RPMI7951 (cell line): ENCODE measurements around the gene XRCC4. TPM values are rescaled to one million over a fixed set of nuclear protein-coding genes. Genes with fewer than 3 reads are reported as not detected.

Experiments
- DNase-seq: peaks from one replicate; pipeline ENCODE4 v3.0.0-alpha.2; 2012; ENCODE audit warnings: low read depth
- total RNA-seq: library from RNA; depleted of rRNA; stranded (reverse); fragments of >200 nt; shearing (Covaris generic); gene quantifications from 2 replicates; pipeline ENCODE4 v1.2.3, GENCODE V29; 2014

The XRCC4 gene
- total RNA-seq, 1 experiment from 2014 or later, result 30.9 TPM

DNA sequence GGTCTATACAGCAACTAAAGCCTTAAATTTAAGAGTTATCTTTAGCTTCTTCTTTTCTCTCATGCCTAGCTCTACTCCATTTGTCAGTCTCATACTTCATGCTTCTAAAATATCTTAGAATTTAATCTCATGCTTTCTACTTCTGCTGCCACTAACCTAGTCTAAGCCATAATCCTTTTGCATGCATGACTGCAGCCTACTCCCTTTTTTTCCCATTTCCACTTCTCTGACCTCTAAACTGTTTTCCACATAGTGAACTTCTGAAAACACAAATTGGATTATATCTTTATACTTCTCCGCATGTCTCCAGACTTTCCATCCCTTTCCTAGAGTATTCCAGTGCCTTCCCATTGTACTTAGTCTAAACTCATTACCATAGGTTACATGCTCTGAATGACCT, 193.0 kb downstream of the XRCC4 start:
- DNase-seq, result no peak

DNA sequence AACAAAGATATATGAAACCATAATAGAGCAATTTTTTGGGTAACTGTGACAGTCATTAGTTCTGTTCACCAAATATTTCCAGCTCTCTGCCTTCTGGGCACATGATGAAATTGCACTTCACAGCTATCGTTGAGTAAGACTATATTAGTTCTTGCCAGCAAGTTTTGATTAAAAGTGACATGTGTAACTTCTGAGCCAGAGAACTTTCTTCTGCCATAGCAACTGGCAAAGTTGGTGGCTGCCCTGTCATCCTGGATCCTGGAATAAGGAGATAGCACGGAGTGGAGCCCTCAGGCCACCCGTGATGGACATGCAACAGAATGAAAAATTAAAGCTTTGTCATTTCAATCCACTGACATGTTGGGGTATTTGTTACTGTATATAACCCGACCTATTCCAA, 199.8 kb downstream of the XRCC4 start:
- peak; percentile 22 for DNase-seq

DNA sequence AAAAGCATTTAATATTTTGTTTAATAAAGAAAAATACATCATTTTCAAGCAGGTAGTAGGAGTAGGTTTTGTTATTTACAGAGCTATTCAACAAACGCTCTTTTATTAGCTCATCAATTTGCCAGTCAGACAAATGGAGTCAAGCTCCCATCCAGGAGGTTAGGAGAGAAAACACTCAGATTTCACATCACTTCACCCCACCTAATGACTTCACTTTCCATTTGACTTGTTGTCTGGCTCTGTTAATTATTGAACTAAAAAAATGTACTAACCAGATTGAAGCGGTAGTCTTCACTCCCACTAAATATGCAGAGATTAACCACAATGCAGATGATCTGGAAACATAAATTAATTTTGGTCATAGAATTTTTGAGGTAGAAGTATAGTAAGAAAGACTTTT, 200.6 kb downstream of the XRCC4 start:
- DNase-seq, result no peak

DNA sequence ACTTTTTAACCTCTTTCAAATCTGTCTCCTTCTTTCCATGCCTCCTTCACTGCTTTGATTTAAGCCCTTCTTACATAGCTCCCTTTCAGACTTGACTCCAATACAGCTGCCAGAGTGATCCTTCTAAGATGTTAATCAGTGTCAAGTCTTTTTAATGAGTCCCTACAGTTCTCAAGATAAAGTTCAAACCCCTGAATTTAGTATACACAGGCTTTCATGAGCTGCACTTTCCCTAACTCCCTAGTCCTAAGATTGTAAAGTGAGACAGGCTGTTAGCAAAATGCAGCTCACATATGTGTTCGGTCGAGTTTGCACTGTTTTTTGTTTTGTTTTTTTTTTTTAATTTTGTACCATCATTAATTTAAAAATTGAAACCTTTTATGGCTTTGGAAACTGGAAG, 203.8 kb downstream of the XRCC4 start:
- no peak for DNase-seq

DNA sequence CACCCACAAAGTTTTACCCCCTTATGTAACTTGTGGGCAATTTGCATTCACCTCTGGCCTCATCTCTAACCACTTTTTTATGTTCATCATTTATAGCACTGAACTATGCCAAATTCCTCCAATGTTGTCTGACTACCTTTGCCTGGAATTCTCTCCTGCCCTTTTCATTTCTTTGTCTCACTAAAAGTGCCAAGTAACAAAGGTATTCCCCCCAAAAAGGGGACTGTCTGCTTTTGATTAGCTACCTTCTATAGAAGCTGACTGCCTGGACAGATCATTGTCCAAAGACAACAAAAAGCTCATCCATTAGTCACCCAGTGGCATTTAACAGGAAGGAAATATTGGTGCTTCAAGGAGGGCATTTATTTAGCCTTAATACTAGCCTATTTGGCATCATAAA, 204.3 kb downstream of the XRCC4 start:
- peak; percentile 78 for DNase-seq

DNA sequence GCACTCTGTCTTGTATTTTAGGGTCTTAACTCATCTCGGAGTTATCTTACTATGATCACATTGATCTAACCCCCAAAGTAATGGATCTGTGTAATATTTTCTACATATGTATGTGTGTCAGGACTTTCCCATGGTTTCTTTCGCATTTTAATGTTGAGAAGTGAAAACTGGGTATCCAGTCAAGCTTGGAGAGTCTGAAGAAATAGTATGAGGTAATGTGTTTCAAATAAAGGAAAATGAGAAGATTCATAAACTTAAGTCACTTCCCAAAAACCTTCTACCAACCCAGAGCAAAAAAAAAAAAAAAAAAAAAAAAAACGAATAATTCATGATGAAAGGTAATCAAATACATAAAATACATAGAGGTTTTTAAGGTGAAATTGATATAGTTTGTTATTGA, 206.4 kb downstream of the XRCC4 start:
- DNase-seq, result no peak

DNA sequence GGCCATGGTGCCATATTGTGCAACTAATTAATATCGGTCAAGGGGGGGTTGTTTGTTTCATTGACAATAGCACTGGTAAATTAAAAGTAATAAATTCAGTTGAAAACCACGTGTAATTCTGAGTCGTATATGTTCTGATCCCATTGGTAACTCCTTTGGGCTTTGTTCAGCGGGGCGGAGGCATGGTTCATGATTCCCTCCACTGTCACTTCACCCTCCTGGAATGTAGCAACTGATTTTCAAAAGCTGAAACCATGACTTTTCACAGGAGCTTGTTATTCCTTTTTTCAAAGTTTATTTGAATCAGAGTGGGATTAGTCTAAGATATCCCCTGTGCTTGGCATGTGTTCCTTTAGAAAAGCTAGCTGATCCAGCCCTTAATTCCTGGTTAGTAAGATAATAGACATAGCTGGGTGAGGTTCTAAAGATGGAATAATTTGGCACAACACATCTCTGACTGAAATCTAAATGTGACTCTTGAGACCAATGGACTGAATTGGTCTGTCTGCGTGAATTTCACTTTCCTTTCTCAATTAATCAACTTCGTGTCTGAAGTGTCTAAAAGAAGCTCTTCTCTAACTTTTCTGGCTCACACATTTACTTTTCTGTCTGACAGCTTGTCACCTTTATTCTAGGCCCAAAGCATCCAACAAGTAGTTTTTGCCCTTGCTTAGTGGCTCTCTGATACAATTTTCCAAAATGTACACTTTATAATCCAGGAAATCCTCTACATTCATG, 208.5 kb downstream of the XRCC4 start:
- no peak for DNase-seq

DNA sequence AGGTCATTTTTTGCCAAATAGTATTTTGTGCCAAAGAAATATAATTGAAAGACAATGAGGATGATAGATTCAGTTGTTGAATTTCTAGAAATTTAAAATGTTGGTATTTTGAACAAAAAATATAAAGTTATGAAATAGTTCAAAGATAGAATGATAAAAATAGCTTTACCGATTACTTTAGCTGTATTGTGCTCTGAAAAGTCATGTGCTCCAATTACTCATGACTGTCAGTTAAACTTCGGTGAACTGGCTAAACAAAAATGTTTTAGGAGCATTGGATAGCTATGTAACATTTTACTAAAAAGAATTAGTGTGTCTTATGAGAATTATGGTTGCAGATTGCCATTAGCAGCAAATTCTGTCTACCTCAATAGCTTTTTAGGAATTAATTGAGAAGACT, 216.9 kb downstream of the XRCC4 start:
- DNase-seq, result no peak

DNA sequence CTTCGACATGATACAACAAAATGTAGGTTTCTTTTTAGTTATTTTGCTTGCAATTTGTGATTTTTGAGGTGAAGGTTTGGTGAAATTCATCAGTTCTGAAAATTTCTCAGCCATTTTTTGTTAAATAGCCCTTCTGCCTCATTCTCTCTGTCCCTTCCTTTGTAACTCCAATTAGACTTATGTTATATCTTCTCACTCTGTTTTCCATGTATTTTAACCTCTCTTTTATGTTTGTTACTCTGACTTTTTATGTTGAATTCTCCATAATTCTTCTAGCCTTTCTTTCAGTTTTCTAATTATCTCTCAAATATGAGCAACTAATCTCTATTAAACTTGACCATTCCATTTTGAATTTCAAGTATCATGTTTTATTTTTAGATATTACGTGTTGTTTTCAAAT, 222.0 kb downstream of the XRCC4 start:
- DNase-seq, result no peak

DNA sequence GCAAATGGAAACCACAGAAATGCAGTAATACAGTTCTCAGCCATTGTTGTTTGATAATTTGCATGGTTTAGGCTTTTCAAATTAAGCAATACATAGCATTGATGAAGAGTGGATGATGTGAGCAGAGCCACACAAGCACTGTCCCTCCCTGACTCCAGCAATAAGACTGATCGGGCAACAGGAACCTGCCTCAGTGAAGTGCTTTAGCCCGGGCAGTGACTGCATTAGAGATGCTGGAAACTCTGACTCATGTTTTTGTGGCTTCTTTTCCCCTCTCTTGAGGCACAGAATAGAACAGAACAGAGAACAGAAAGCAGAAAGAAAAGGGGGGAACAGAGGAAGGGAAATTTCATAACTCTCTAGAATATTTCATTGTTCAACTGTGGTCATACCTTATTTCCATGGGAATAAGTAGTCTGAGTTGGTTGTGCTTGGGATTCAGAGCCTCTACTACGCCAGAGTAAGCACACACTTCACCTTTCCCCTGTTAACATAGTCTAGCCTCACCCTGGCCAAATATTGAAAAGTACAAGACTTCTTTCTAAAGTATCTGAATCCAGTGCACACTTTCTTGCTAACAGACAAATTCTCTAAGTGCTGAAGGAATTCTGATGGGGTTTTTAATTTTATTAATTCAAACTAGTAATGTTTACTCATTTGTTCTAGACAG, 229.4 kb downstream of the XRCC4 start:
- DNase-seq, result peak; percentile 84

DNA sequence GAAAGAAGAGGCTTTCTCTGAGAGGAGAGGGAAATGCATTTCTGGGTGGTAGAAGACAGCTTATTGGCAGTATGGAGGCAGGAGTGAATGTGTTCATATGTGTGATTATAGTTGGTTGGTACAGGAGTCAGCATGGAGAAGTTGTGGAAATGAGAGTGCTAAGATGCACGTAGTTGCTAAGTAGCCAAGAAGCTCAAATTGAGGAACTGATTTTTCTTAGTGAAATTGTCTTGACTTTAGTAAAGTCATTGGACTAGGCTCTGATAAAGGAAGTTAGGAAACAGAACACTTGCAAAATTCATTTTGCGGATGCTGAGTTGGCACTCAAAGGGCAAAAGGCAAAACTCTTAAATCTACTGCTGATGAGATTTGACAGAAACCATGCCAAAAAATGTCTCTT, 235.3 kb downstream of the XRCC4 start:
- no peak for DNase-seq

DNA sequence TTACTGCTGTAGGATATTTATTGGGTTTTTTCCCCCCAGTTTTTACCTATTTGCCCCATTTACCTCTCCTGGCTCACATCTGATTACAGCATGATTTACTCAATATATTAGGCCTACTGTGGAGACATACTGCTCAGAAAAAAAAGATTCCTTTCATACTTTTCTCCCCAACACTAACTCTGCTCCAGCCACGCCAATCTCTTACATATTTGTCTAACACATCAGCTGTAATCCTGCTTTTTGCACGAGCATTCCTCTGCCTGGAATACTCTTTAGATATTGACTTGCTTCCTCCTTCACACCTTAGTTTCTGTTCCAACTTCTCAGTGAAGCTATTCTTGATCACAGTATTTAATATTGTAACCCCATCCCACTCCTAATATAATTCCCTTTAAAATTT, 236.1 kb downstream of the XRCC4 start:
- DNase-seq, result no peak

DNA sequence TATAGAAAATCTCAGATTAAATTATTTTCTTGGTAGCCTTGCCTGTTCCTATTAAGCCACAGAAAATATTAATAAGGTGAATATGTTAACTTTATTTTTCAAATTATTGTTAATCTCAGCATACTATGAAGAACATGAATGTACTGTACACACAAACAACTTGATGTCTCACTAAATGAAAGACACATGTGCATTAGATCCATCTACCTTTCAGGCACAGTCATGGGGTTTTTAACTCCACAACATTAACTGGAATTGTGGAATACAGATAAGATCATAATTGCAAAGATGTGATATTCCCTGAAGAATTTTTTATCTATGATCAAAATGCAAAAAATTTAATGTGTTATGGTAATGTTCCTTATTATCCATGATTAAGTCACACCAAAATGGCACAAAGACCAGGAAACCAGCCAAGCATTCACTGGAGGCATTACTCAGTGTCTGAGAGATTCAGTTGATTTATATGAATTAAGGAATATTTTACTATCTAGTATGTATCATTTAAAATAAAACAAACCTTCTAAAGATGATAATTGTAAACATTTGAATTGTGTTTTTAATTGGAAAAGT, 244.2 kb downstream of the XRCC4 start:
- peak; percentile 2 for DNase-seq

DNA sequence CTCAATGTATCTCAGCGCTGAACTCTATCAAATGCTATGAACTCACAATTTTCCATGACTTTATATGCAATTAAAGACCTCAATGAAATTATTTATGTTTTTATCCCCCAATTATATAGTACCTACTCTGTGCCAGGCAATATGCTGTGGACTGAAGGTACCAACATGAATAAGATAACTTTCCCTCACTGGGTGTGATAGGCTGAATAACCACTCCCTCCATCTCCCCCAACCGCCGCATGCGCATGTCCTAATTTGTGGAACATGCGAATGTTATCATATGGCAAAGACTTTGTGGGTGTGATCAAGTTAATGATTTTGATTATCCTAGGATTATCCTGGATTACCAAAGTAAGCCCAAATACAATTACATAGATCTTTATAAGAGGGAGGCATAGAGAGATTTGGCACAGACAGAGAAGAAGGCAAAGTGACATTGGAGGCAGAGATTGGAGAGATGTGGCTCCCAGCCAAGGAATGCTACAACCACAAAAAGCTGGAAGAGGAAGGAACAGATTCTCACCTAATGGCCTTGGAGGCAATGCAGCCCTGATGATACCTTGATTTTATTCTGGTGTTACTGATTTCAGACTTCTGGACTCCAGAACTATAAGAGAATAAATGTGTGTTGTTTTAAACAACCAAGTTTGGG, 245.1 kb downstream of the XRCC4 start:
- peak; percentile 51 for DNase-seq

DNA sequence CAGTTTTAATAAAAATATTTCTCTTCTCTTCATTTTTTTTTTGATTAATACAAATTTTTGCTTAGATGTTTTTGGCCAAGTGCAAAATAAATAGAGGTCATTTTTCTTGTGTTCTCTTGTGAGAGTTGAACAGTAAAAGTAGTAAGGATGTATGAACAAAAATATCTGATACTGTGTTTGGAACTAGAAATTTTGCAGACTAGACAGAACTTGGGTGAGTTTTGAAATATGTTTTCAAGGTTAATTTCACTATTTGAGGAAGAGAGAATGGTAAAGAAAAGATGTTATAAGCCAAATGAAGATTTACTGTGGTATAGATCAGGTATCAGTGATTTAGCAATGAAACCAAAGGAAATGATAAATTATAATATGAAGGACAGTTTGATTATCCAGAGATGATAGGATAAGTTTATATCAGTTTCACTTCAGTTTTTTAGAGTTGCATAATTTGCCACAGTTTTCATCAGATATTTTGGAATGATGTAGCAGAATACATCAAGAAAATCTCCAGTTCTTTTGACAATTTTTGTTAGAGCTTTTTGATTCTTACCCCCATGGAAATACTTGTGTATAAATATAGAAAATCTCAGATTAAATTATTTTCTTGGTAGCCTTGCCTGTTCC, 246.3 kb downstream of the XRCC4 start:
- no peak for DNase-seq

DNA sequence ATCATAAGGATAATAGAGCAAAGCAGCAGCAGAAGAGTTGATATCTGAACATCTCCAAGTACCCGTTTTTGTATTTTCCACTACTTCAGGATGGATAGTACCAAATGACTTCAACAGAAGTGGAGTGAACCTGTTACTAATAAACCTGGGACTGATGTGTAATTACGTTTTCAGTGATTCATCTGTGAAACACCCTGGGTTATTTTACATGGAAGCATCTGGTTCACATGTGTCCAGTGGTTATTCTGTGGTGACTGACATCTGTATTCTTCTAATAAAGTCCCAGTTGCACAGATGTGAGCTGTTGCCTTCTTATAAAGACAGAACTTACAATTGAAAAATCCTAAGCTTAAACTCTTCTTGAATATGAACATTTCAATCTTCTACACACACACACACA, 254.5 kb downstream of the XRCC4 start:
- peak; percentile 62 for DNase-seq

DNA sequence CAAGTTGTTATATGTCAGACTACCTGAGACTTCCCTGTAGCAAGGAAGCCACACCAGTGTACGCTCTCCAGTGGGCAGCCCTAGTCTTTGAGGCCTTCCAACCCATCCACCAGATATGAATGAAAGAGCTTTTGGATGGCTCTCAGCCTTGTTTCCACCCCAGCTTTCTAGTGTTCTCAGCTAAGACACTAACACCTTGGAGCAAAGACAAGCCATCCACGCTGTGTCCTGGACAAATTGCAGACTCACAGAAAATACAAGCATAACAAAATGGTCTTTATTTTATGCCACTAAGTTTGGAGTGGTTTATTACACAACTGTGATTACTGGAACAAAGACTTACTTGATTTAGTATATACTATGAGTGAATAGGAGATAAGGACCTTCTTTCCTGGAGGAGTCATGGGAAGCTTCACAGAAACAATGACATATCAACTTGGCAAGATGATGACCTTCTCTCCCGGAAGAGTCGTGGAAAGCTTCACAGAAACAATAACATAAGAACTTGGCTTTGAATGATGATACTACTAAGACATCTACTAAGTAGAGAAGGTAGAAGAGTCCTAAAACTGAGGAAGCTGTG, 260.2 kb downstream of the XRCC4 start:
- no peak for DNase-seq

DNA sequence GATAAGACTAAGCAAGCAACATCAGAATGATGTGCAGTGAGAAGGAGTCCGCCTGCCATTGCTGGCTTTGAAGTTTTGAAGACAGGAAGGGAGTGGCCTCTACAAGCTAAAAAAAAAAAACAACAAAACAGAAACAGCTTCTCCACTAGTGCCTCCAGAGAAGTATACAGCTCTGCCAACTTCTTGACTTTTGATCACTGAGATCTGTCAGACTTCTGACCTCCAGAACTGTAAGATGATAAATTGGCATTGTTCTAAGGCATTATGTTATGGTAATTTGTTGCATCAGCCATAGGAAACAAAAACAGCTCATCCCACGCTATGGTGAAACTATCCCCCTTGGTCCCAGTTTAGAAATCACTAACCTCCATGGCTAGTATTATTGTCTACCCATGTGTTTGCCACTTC, 263.2 kb downstream of the XRCC4 start:
- no peak for DNase-seq

DNA sequence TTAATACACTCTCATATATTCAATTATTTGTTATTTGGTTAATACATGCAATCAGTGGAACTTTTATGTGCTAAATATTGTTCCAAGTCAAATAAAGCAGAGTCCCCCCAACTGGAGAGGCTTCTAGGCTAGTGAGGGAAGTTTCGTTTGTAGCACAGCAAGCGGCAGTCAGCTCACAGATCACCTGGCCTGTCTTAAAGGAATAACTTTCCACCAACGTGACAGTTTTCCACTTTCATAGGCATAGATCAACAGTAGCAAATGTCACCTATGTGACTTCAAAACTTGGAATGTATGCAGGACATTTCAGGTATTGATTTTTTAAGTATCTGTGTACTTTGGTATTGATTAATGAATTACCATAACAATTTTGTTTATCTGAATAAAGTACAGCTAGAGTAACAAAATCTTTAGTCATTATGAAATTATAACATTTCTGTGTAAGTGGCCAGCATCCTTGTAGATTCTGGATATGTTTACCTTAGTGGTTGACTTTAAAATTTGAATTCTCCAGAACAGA, 264.5 kb downstream of the XRCC4 start:
- DNase-seq, result no peak

DNA sequence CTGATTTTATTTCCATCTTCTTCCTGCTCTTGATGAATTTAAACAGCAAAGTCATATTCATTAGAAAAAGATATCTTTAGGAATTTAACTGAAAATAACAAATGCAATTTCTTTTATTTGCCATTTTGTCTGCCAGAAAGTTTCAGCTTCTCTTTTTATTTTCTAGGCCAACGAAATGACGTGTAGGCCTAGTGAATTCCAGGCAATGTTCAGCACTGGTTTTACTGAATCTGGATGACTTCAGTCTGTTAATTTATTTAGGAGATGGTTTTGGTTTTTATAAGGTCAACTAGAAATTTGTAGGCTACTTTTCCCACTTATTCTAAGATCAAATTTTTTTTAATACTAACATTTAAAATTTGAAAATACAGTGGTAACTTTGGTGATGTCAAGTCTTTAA, 265.1 kb downstream of the XRCC4 start:
- no peak for DNase-seq

DNA sequence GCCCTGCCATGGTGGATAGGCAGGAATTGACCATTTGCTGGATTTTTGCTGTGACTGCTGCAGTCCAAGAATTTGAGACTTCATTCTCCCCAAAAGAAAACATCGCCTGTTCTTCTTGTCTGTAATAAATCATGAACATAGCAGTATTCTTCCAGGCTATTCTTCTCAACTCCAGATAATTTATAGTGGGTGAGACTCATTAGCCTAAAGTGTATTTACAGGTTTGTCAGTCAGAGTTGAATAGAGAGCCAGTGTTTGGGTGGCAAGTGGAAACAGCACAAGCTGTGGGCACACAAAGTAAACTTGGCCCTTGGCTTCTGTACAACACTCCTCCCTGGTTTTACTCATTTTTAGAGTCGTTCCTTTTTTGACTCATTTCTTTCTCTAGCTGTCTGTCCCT, 266.0 kb downstream of the XRCC4 start:
- no peak for DNase-seq

DNA sequence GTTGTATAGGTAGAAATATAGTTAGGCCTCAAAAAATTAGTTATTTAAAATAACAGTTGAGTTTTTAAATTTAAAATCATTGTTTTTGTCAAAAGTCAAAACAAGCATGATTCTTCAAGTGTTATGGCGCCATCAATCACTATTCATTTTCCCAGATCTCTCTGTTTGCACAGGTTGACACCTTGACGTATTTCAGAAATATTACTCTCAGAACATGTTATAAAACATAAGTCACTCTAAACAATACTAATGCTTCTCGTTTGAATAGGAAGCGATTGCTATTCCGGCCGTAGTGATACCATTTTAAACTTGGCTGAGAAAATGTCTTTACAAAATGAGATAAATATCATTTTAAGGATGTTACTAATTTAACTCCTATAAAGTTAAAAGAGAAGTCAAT, 268.1 kb downstream of the XRCC4 start:
- no peak for DNase-seq
